Panc1 (cell line): ENCODE measurements around the gene FRY. TPM values are rescaled to one million over a fixed set of nuclear protein-coding genes. Genes with fewer than 3 reads are reported as not detected.

Experiments used
- ATAC-seq: fragments of 200-7000 bp; cut with Tn5 transposase; 2 replicates; pipeline ENCODE4 v1.9.1; 2020; ENCODE audit warnings: mild to moderate bottlenecking, moderate library complexity
- BruUV-seq: library from RNA; stranded (reverse); fragments of 400-500 nt; replicated peaks from 2 replicates; lab custom pipeline; 2021; lab: Mats Ljungman, UMichigan
- CTCF ChIA-PET: fragments of 300-600 bp; sonication (Branson Sonifier 250); formaldehyde crosslinking; loops from one replicate; lab custom pipeline; 2022; ENCODE audit warnings: antibody characterized with exemption; lab: Charles Lee
- POLR2A ChIA-PET: fragments of 300-600 bp; sonication (Branson Sonifier 250); formaldehyde crosslinking; loops from one replicate; lab custom pipeline; 2022; ENCODE audit warnings: antibody characterized with exemption; lab: Charles Lee
- DNase-seq: peaks from one replicate; pipeline ENCODE4 v3.0.0-alpha.2; 2010; ENCODE audit warnings: low read depth, low spot score
- H3K27ac ChIP-seq: 2 replicates; pipeline ENCODE4 v1.5.1; 2011; ENCODE audit warnings: mild to moderate bottlenecking, low read length, inconsistent platforms
- H3K27me3 ChIP-seq: fragments of 200-500 bp; sonication (Bioruptor generic); 2 replicates; pipeline ENCODE4 v1.6.0; 2014; ENCODE audit warnings: low read length, inconsistent platforms; ENCODE audit not compliant: control insufficient read depth, insufficient read depth
- H3K36me3 ChIP-seq: fragments of 200-500 bp; sonication (Bioruptor generic); 2 replicates; pipeline ENCODE4 v1.5.1; 2014; ENCODE audit warnings: inconsistent platforms, mild to moderate bottlenecking, low read length, moderate library complexity; ENCODE audit not compliant: control insufficient read depth, insufficient read depth
- H3K4me1 ChIP-seq: 2 replicates; pipeline ENCODE4 v1.5.1; 2011; ENCODE audit warnings: inconsistent platforms, mild to moderate bottlenecking, low read length, moderate library complexity; ENCODE audit not compliant: control insufficient read depth, insufficient read depth
- H3K4me3 ChIP-seq, 2 experiments: 2 replicates each; pipeline ENCODE4 v1.5.1; 2011 to 2012; ENCODE audit warnings: low read depth in 2 of 2, low read length in 2 of 2, mild to moderate bottlenecking in 2 of 2, inconsistent platforms in 1 of 2, moderate library complexity in 1 of 2
- H3K9me3 ChIP-seq: fragments of 200-500 bp; sonication (Bioruptor generic); 2 replicates; pipeline ENCODE4 v1.5.1; 2014; ENCODE audit warnings: low read depth, mild to moderate bottlenecking, inconsistent platforms, low read length, moderate library complexity; ENCODE audit not compliant: control insufficient read depth, insufficient read depth
- POLR2AphosphoS5 ChIP-seq: IDR thresholded peaks from 2 replicates; pipeline ENCODE4 v1.6.1; 2012; ENCODE audit warnings: mild to moderate bottlenecking, low read depth, low read length, moderate library complexity
- REST ChIP-seq, 2 experiments: IDR thresholded peaks; 2 replicates each; pipeline ENCODE4 v1.6.1; 2011 to 2012; ENCODE audit warnings: low read depth in 2 of 2, control low read depth in 1 of 2, low read length in 1 of 2, mild to moderate bottlenecking in 1 of 2, moderate library complexity in 1 of 2; ENCODE audit not compliant: insufficient read depth in 1 of 2
- SIN3A ChIP-seq: IDR thresholded peaks from 2 replicates; pipeline ENCODE4 v1.6.1; 2012; ENCODE audit warnings: low read depth, mild to moderate bottlenecking, low read length, moderate library complexity, borderline replicate concordance; ENCODE audit not compliant: insufficient read depth
- TCF7L2 ChIP-seq: IDR thresholded peaks from 2 replicates; pipeline ENCODE4 v1.6.1; 2011; ENCODE audit warnings: mild to moderate bottlenecking, low read depth, low read length, inconsistent platforms
- in situ Hi-C: cut with HindIII; loops from 2 replicates; pipeline ENCODE4 v1.10.0; 2016; ENCODE audit warnings: low sequenced_read_pairs, low pct_unique_long_range_greater_than_20kb
- intact Hi-C: fragments of 100-400 bp; cut with micrococcal nuclease; formaldehyde crosslinking; loops from one replicate; pipeline ENCODE4 v1.10.0; 2022; ENCODE audit not compliant: unreplicated experiment
- total RNA-seq: library from RNA; stranded (reverse); gene quantifications from one replicate; pipeline ENCODE4 v1.2.1, GENCODE V29; 2021; ENCODE audit not compliant: unreplicated experiment
- TF ChIP-seq, protein P1 (sequence below): fragments of 450-650 bp; IDR thresholded peaks from 2 replicates; pipeline ENCODE4 v1.5.1; 2017; ENCODE audit warnings: mild to moderate bottlenecking

Gene FRY
- total RNA-seq, 1 experiment from 2014 or later: 0.18 TPM

- intact Hi-C loops: no loop called here
Observed at GRCh38 chr13:32245555-32245954, 214.0 kb downstream of the FRY start.

DNA sequence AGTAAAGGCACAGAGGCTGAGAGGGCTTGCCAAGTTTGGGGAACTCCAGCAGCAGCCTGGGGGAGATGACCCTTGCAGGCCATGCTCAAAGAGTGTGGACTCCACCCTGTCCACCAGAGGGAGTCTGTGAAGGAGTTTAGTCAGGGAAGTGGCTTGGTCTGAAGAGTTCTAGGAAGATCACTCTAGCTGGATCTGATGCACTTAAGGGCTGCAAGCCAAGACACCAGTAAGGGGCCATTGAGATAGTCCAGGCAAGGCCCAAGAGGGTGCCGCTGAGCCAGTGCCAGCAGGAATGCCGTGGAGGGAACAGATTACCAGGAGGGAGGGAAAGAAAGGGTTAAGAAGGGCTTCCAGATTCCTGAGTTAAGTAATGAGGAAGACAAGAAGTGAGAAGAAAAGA lies 214.9 kb downstream of the FRY start:
- ChIA-PET CTCF (no interaction called here), POLR2A (no interaction called here)
- in situ Hi-C loops: no loop called here
- no peak overlapping the region for H3K27ac ChIP-seq
- no peaks in the 10 kb centered on the region for H3K36me3 ChIP-seq
- intact Hi-C loops: no loop called here
- H3K27me3 ChIP-seq: no peaks in the 10 kb centered on the region
- BruUV-seq: no TSS peak
- H3K9me3 ChIP-seq: no peaks in the 10 kb centered on the region
- TF ChIP-seq REST (IDR thresholded peaks at IDR 0.05; ENCODE audit: insufficient read depth in 1 of 2, low read depth in 2 of 2, low read length in 1 of 2) (no peak), POLR2AphosphoS5 (no peak), SIN3A (no peak), TCF7L2 (no peak)
- TF ChIP-seq, protein P1, sequence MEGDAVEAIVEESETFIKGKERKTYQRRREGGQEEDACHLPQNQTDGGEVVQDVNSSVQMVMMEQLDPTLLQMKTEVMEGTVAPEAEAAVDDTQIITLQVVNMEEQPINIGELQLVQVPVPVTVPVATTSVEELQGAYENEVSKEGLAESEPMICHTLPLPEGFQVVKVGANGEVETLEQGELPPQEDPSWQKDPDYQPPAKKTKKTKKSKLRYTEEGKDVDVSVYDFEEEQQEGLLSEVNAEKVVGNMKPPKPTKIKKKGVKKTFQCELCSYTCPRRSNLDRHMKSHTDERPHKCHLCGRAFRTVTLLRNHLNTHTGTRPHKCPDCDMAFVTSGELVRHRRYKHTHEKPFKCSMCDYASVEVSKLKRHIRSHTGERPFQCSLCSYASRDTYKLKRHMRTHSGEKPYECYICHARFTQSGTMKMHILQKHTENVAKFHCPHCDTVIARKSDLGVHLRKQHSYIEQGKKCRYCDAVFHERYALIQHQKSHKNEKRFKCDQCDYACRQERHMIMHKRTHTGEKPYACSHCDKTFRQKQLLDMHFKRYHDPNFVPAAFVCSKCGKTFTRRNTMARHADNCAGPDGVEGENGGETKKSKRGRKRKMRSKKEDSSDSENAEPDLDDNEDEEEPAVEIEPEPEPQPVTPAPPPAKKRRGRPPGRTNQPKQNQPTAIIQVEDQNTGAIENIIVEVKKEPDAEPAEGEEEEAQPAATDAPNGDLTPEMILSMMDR: peak; percentile 77
- H3K4me1 ChIP-seq: no peaks in the 10 kb centered on the region
- ATAC-seq: peak; percentile 88
- peak; percentile 13 for DNase-seq
- H3K4me3 ChIP-seq: no peak overlapping the region

More at GRCh38 chr13:32245555-32245954, 214.0 kb downstream of the FRY start:
- no peak for DNase-seq
- Histone ChIP-seq H3K27ac (no peak overlapping the region), H3K36me3 (no peaks in the 10 kb centered on the region), H3K27me3 (no peaks in the 10 kb centered on the region), H3K9me3 (no peaks in the 10 kb centered on the region), H3K4me3 (no peak overlapping the region), H3K4me1 (no peaks in the 10 kb centered on the region)
- no peak for TF ChIP-seq TCF7L2
- no peak for TF ChIP-seq SIN3A
- TF ChIP-seq POLR2AphosphoS5: no peak
- no peak for TF ChIP-seq REST (IDR thresholded peaks at IDR 0.05; ENCODE audit: insufficient read depth in 1 of 2, low read depth in 2 of 2, low read length in 1 of 2)
- in situ Hi-C loops: no loop called here
- no TSS peak for BruUV-seq
- ChIA-PET CTCF (no interaction called here), POLR2A (no interaction called here)
- ATAC-seq: no peak
